Uterus (tissue), 4 donors: Measurements from ENCODE around the gene DNAJC15. TPM values are rescaled to one million over a fixed set of nuclear protein-coding genes. Genes with fewer than 3 reads are reported as not detected.

ENCODE experiments used
- DNase-seq, 2 donors: peaks; one replicate each; pipeline ENCODE4 v3.0.0-alpha.2; 2019 to 2020
- H3K27ac ChIP-seq, 2 donors: fragments of 200-600 bp; sonication (generic); 1 replicate in 1 of 2; 2 replicates in 1 of 2; pipeline ENCODE4 v1.5.1; 2016 to 2018
- H3K27me3 ChIP-seq, 2 donors: fragments of 200-600 bp; sonication (generic); one replicate each; pipeline ENCODE4 v1.5.1; 2018 to 2019; ENCODE audit warnings: control low read depth in 1 of 2
- H3K36me3 ChIP-seq, 2 donors: fragments of 200-600 bp; sonication (generic); one replicate each; pipeline ENCODE4 v1.5.1; 2019; ENCODE audit warnings: control low read depth in 1 of 2
- H3K4me1 ChIP-seq, 2 donors: fragments of 200-600 bp; sonication (generic); one replicate each; pipeline ENCODE4 v1.5.1; 2018 to 2019; ENCODE audit warnings: control low read depth in 1 of 2
- H3K4me3 ChIP-seq, 2 donors: fragments of 200-600 bp; sonication (generic); 1 replicate in 1 of 2; 2 replicates in 1 of 2; pipeline ENCODE4 v1.5.1; 2018 to 2019; ENCODE audit warnings: mild to moderate bottlenecking in 1 of 2
- H3K9me3 ChIP-seq, 2 donors: fragments of 200-600 bp; sonication (generic); one replicate each; pipeline ENCODE4 v1.5.1; 2019; ENCODE audit warnings: control low read depth in 1 of 2
- POLR2A ChIP-seq, 2 donors: fragments of 450-650 bp; IDR thresholded peaks; one replicate each; pipeline ENCODE4 v1.6.1; 2016; ENCODE audit warnings: antibody characterized with exemption in 2 of 2, mild to moderate bottlenecking in 1 of 2, moderate library complexity in 1 of 2
- intact Hi-C: fragments of 100-400 bp; cut with DNase I; formaldehyde crosslinking; loops from one replicate; pipeline ENCODE4 v1.15.1; 2023; ENCODE audit warnings: low total_unique reads
- total RNA-seq, 4 donors: library from RNA; depleted of rRNA in 3 of 4; stranded (reverse); fragments of >200 nt in 3 of 4; gene quantifications; one replicate each; pipeline versions ENCODE4 v1.1.0 to v1.2.4, GENCODE V29; 2014 to 2023
- TF ChIP-seq, protein P1 (sequence below), 4 experiments: fragments of 200-600 bp in 2 of 4; fragments of 450-650 bp in 2 of 4; sonication (generic) in 2 of 4; IDR thresholded peaks; one replicate each; pipeline ENCODE4 v1.5.1; 2016 to 2019; ENCODE audit warnings: antibody characterized with exemption in 4 of 4, mild to moderate bottlenecking in 2 of 4, moderate library complexity in 1 of 4
- donor health status: DM: yes; HTN: yes; CAD: no.

Gene DNAJC15
- total RNA-seq = 10 to 100 TPM in 1 of 4 donors, 1 to 10 TPM in 3; 3.6 to 14.5 (median 6.1) TPM

DNA sequence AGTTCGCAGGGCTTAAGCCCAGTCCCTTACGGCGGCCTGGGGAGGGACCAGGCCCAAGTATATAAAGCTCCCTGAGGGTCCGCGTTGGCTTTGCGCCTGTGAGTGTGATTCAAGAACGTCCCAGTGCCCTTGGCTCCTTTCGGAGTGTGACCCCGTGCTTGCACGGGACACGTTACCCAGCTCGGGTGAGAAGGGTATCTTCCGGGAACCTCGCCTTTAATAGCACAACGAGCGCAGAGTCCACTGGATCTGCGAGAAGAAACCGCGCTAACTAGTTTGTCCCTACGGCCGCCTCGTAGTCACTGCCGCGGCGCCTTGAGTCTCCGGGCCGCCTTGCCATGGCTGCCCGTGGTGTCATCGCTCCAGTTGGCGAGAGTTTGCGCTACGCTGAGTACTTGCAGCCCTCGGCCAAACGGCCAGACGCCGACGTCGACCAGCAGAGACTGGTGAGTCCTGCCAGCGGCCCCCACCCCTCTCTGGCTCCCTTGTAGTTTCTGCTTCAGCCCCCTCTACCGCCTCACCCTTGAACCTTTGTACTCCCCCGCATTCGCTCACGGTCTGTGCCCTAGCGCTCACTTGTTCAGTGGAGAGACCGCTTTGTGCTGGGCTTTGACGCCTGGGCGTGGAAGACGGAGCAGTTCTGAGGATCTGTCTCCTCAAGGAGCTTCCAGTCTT is at the start of gene DNAJC15:
Gene DNAJC15, plus strand, starts transcription at position 298 of the 675 bp plus-strand sequence. Its CDS starts 41 bp downstream, at position 339.
- peak; percentile 62 to 68 for DNase-seq
- H3K27ac ChIP-seq = peak within 1 kb of the TSS; percentile 59 to 80
- H3K36me3 ChIP-seq = no peaks in the 10 kb centered on the region
- H3K4me1 ChIP-seq = no peaks in the 10 kb centered on the region
- H3K4me3 ChIP-seq = peak within 1 kb of the TSS; percentile 42
- no peaks in the 10 kb centered on the region for H3K27me3 ChIP-seq
- TF ChIP-seq, protein P1, sequence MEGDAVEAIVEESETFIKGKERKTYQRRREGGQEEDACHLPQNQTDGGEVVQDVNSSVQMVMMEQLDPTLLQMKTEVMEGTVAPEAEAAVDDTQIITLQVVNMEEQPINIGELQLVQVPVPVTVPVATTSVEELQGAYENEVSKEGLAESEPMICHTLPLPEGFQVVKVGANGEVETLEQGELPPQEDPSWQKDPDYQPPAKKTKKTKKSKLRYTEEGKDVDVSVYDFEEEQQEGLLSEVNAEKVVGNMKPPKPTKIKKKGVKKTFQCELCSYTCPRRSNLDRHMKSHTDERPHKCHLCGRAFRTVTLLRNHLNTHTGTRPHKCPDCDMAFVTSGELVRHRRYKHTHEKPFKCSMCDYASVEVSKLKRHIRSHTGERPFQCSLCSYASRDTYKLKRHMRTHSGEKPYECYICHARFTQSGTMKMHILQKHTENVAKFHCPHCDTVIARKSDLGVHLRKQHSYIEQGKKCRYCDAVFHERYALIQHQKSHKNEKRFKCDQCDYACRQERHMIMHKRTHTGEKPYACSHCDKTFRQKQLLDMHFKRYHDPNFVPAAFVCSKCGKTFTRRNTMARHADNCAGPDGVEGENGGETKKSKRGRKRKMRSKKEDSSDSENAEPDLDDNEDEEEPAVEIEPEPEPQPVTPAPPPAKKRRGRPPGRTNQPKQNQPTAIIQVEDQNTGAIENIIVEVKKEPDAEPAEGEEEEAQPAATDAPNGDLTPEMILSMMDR (IDR thresholded peaks at IDR 0.05) = no peak
- peak in 1 of 2 donors; percentile 28 for TF ChIP-seq POLR2A (IDR thresholded peaks at IDR 0.05)
- intact Hi-C loops = no loop called here
- no peaks in the 10 kb centered on the region for H3K9me3 ChIP-seq

DNA sequence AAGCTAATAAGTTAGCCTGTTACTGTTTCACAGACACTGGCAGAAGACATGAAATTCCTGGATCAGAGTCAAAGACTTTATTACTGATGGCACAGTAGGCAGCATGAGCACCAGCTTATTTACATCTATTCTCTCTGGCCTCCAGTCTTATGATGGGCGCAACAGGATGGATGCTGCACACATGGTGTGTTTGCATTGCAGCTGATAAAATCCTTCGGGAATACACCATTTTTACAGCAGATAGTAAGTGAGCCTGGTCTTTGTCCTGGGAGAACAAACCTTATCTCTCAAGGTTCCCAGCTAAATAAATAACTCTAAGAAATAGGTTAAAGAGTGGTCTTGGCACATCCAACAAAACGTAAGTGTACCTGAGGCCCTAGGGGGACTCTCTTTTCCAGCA is 47.3 kb upstream of the DNAJC15 start:
- Histone ChIP-seq H3K4me3 (no peak overlapping the region), H3K27me3 (no peaks in the 10 kb centered on the region), H3K9me3 (no peaks in the 10 kb centered on the region), H3K27ac (no peak overlapping the region), H3K4me1 (no peaks in the 10 kb centered on the region), H3K36me3 (no peaks in the 10 kb centered on the region)
- no peak for DNase-seq
- TF ChIP-seq, protein P1 (IDR thresholded peaks at IDR 0.05) = no peak
- no peak for TF ChIP-seq POLR2A (IDR thresholded peaks at IDR 0.05)
- intact Hi-C loops = no loop called here

DNA sequence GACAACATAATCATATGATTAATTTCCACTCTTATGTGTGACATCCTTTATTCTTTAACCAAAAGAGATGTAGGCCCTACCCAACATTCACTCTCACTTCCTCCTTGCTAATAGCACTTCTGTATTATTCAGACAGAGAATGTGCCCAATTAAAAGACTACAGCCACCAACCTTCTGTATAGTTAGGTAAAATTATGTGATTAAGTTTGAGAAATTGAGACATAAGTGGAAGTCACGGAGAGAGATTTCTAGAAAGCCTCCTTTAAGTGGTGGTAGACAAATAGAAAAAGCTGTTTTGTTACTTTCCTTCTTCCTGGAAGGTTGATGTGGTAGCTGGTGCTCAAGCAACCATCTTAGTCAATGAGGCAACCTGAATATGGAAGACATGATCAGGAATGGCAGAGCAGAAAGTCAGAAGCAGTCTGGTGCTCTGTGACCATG is 46.1 kb upstream of the DNAJC15 start:
- Histone ChIP-seq H3K9me3 (no peaks in the 10 kb centered on the region), H3K4me1 (no peaks in the 10 kb centered on the region), H3K4me3 (no peak overlapping the region), H3K27me3 (no peaks in the 10 kb centered on the region), H3K27ac (no peak overlapping the region), H3K36me3 (no peaks in the 10 kb centered on the region)
- TF ChIP-seq, protein P1 (IDR thresholded peaks at IDR 0.05) = no peak
- TF ChIP-seq POLR2A (IDR thresholded peaks at IDR 0.05) = no peak
- intact Hi-C loops = no loop called here
- DNase-seq = no peak

DNA sequence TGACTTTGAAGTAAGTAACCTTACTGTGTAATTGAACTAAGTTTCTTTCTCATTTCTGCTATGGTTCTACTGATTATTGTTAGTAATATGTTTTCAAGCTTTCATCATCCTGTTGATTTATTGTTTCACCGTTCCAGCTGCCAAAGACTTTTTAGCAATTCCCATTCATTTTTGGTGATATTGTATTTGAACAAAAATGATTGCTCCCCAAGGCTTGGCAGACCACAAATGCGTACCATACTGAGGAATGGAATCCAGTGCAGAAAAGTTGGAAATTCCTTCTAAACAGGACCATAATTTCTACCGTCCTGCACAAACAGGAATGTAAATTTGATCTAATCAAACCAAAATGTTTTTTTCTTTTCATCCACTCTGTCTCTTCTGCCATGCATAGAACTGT is 42.1 kb upstream of the DNAJC15 start:
- H3K4me1 ChIP-seq = no peaks in the 10 kb centered on the region
- no peak for DNase-seq
- H3K9me3 ChIP-seq = no peaks in the 10 kb centered on the region
- no peaks in the 10 kb centered on the region for H3K36me3 ChIP-seq
- no peak overlapping the region for H3K4me3 ChIP-seq
- H3K27ac ChIP-seq = no peak overlapping the region
- no peaks in the 10 kb centered on the region for H3K27me3 ChIP-seq
- intact Hi-C loops = no loop called here
- TF ChIP-seq POLR2A (IDR thresholded peaks at IDR 0.05) = no peak
- TF ChIP-seq, protein P1 (IDR thresholded peaks at IDR 0.05) = no peak

DNA sequence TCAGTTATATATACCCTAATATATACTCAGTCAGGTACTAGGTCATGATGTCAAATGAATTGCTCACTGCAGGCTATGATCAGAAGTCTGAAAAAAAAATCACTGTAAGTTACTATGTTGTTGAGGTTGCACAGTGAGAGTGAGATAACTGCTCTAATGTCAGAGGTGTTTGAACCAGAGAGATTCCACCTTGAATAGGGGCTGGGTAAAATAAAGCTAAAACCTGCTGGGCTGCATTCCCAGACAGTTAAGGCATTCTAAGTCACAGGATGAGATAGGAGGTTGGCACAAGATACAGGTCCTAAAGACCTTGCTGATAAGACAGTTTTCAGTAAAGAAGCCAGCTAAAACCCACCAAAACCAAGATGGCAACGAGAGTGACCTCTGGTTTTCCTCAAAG is 41.5 kb upstream of the DNAJC15 start:
- TF ChIP-seq, protein P1 (IDR thresholded peaks at IDR 0.05) = no peak
- TF ChIP-seq POLR2A (IDR thresholded peaks at IDR 0.05) = no peak
- no peaks in the 10 kb centered on the region for H3K27me3 ChIP-seq
- no peaks in the 10 kb centered on the region for H3K36me3 ChIP-seq
- no peaks in the 10 kb centered on the region for H3K4me1 ChIP-seq
- no peak overlapping the region for H3K4me3 ChIP-seq
- H3K27ac ChIP-seq = no peak overlapping the region
- intact Hi-C loops = no loop called here
- no peak for DNase-seq
- H3K9me3 ChIP-seq = no peaks in the 10 kb centered on the region
